Loucy (cell line): Measurements from ENCODE around the gene ANG.

ENCODE experiments used
- EZH2phosphoT487 ChIP-seq: fragments of 200-600 bp; IDR thresholded peaks from 2 replicates; pipeline ENCODE4 v1.6.1; 2018; ENCODE audit warnings: antibody characterized with exemption, mild to moderate bottlenecking, moderate library complexity, borderline replicate concordance
- TF ChIP-seq, protein P1 (sequence below): fragments of 200-600 bp; sonication (generic); conservative IDR thresholded peaks from 2 replicates; pipeline ENCODE4 v1.5.1; 2014; ENCODE audit warnings: mild to moderate bottlenecking, antibody characterized with exemption, low read length

DNA sequence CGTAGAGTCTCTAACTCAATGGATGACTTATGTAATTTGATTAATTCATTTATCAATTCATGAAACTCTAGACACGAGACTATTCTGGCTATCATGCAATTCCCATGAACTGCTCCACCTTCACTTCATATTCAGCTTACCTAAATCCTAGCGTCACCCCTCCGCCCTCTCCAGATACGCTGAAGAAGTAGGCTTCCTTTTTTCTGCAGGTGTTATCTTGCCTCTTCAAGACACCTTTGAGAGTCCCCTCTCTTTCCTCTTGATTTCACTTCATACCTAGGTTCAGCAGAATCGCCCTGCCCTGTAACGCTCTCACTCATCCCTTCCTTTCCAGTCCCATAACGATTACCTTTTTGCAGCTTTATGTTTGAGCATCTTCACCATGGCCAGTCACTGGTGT lies 8.2 kb upstream of the ANG start:
- TF ChIP-seq, protein P1, sequence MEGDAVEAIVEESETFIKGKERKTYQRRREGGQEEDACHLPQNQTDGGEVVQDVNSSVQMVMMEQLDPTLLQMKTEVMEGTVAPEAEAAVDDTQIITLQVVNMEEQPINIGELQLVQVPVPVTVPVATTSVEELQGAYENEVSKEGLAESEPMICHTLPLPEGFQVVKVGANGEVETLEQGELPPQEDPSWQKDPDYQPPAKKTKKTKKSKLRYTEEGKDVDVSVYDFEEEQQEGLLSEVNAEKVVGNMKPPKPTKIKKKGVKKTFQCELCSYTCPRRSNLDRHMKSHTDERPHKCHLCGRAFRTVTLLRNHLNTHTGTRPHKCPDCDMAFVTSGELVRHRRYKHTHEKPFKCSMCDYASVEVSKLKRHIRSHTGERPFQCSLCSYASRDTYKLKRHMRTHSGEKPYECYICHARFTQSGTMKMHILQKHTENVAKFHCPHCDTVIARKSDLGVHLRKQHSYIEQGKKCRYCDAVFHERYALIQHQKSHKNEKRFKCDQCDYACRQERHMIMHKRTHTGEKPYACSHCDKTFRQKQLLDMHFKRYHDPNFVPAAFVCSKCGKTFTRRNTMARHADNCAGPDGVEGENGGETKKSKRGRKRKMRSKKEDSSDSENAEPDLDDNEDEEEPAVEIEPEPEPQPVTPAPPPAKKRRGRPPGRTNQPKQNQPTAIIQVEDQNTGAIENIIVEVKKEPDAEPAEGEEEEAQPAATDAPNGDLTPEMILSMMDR, result no peak
- TF ChIP-seq EZH2phosphoT487, result no peak
